Adrenal gland (tissue), 12 donors: ENCODE data around the gene PEAR1. TPM values are rescaled to one million over a fixed set of nuclear protein-coding genes. Genes with fewer than 3 reads are reported as not detected.
"Not testable (repeated sequence)": the region's sequence is repeated elsewhere in the genome, so short reads cannot be mapped to it uniquely, and the experiment has no call there.

ENCODE experiments used
- DNase-seq, 7 donors: peaks; one replicate each; pipeline ENCODE4 v3.0.0-alpha.2; 2019 to 2020
- H3K27ac ChIP-seq, 5 donors: fragments of 200-600 bp; sonication (generic) in 4 of 5; 1 replicate in 3 of 5; 2 replicates in 2 of 5; pipeline versions ENCODE4 v1.5.1 to v1.8.0; 2016 to 2020; ENCODE audit warnings: mild to moderate bottlenecking in 1 of 5
- H3K27me3 ChIP-seq: fragments of 200-600 bp; 2 replicates; pipeline ENCODE4 v1.8.0; 2021
- H3K36me3 ChIP-seq, 2 donors: fragments of 200-600 bp; replicated peaks in 1 of 2; 1 replicate in 1 of 2; 2 replicates in 1 of 2; pipeline versions ENCODE4 v1.5.1 to v1.8.0; 2018 to 2022
- H3K4me1 ChIP-seq, 2 donors: fragments of 200-600 bp; replicated peaks in 1 of 2; 1 replicate in 1 of 2; 2 replicates in 1 of 2; pipeline versions ENCODE4 v1.5.1 to v1.8.0; 2018 to 2021
- H3K4me3 ChIP-seq, 4 donors: fragments of 200-600 bp; sonication (generic) in 3 of 4; one replicate each; pipeline ENCODE4 v1.5.1; 2016 to 2018
- H3K9me3 ChIP-seq, 3 donors: fragments of 200-600 bp; sonication (generic) in 1 of 3; replicated peaks in 1 of 3; 1 replicate in 2 of 3; 2 replicates in 1 of 3; pipeline versions ENCODE4 v1.5.1 to v1.8.0; 2016 to 2021
- POLR2A ChIP-seq, 2 donors: fragments of 450-650 bp; IDR thresholded peaks; one replicate each; pipeline ENCODE4 v1.6.1; 2017; ENCODE audit warnings: antibody characterized with exemption in 2 of 2, mild to moderate bottlenecking in 2 of 2, moderate library complexity in 1 of 2
- WGBS, 4 donors: extraction: QIAGEN DNeasy Blood & Tissue Kit in 2 of 4; methylation state at CpG; one replicate each; pipeline versions ENCODE4 v1.1.5 to v1.1.7; 2013 to 2017; 5-methylcytosine and 5-hydroxymethylcytosine counted together
- intact Hi-C, 2 donors: fragments of 100-400 bp; cut with DNase I; formaldehyde crosslinking; loops; one replicate each; pipeline versions ENCODE4 v1.14.1 to v1.15.0; 2022 to 2023
- polyA plus RNA-seq, 3 donors: library from polyadenylated mRNA; stranded (reverse); fragments of 200-250 nt in 2 of 3; fragments of 350-450 nt in 1 of 3; fragmentation: Illumina TruSeq in 1 of 3; extraction: RNeasy Lipid Tissue Mini Kit (QIAGEN cat#74804) in 1 of 3; gene quantifications; one replicate each; pipeline ENCODE4 v1.2.3, GENCODE V29; 2013 to 2014
- total RNA-seq, 9 donors: library from RNA; depleted of rRNA in 4 of 9; stranded (reverse); fragments of >200 nt in 4 of 9; fragments of 120-200 nt in 1 of 9; fragmentation: NEBNext Ultra II Directional in 1 of 9; extraction: Animal tissue kit (Norgen Biotek cat#: 25700) in 1 of 9; gene quantifications; one replicate each; pipeline versions ENCODE4 v1.1.0 to v1.2.4, GENCODE V29; 2013 to 2023
- TF ChIP-seq, protein P1 (sequence below), 6 experiments: fragments of 450-650 bp in 4 of 6; fragments of 200-600 bp in 2 of 6; sonication (generic) in 1 of 6; IDR thresholded peaks; 1 replicate in 5 of 6; 2 replicates in 1 of 6; pipeline versions ENCODE4 v1.5.1 to v1.8.0; 2016 to 2021; ENCODE audit warnings: antibody characterized with exemption in 6 of 6, mild to moderate bottlenecking in 2 of 6, moderate library complexity in 1 of 6
- donor health status: healthy with polysubstance abuse.
- donor health status: Bipolar disorder and iron deficiency.
- donor health status: DM: yes; HTN: yes; CAD: no.
- donor health status: DM: no; HTN: no; CAD: no.
- donor health status: DM: no; HTN: no; CAD: no.
- donor health status: DM: yes; HTN: yes; CAD: no.

Gene PEAR1
- total and polyA plus RNA-seq, 12 donors, result 4.2 to 31.1 (median 10.4) TPM

DNA sequence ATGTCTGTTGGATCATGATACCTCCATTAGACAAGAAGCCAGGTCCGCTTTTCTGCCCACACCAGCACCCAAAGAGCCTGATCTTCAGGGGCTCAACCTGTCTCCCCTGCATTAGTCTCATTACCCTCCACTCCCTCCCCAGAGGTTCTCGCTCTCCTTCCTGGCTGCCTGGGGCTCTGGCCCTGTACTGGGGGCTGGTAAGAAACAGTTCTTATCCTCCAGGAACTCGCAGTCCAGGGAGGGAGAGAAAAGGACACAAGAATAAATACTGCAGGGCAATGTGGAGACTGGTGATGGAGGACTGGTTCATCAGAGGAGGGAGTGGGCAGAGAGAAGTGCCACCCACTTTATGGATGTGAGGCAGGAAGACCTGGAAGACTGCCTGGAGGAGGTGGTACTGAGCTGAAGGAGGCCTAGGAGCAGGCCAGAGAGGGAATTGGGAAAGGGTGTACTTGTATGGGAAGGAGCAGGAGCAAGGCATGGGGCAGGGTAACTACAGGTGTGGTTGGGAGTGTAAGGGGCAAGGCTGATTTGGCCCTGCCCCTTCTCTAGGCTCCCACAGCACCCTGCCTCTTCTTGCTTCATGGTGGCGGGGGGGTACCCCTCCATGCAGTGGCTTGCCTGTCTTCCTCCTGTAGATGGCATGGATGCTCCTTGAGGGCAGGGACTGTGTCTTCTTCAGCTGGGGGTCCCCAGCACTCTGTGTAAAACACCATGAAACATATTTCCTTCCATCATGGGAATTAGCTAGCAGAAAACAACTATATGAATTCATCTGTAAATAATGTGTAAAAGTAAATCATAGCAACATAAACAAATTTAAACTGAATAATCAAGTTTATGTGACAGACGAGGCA, 31.9 kb downstream of the PEAR1 start:
- Histone ChIP-seq H3K4me1 (peaks cover 0 to 12% of the 10 kb centered on the region in 2 donors), H3K36me3 (no peaks in the 10 kb centered on the region), H3K4me3 (no peak overlapping the region), H3K27me3 (peaks cover 45% of the 10 kb centered on the region), H3K27ac (no peak overlapping the region), H3K9me3 (no peaks in the 10 kb centered on the region)
- TF ChIP-seq, protein P1, sequence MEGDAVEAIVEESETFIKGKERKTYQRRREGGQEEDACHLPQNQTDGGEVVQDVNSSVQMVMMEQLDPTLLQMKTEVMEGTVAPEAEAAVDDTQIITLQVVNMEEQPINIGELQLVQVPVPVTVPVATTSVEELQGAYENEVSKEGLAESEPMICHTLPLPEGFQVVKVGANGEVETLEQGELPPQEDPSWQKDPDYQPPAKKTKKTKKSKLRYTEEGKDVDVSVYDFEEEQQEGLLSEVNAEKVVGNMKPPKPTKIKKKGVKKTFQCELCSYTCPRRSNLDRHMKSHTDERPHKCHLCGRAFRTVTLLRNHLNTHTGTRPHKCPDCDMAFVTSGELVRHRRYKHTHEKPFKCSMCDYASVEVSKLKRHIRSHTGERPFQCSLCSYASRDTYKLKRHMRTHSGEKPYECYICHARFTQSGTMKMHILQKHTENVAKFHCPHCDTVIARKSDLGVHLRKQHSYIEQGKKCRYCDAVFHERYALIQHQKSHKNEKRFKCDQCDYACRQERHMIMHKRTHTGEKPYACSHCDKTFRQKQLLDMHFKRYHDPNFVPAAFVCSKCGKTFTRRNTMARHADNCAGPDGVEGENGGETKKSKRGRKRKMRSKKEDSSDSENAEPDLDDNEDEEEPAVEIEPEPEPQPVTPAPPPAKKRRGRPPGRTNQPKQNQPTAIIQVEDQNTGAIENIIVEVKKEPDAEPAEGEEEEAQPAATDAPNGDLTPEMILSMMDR (IDR thresholded peaks at IDR 0.05), result no peak
- no peak for TF ChIP-seq POLR2A (IDR thresholded peaks at IDR 0.05)
- 71 to 89% (median 81%) methylated on average over 5 of the region's 5 CpGs for WGBS, 4 donors
- intact Hi-C loops, result loop anchor here in 1 of 2 donors (10.0 kb wide), 1 partner anchor 149 kb away; no protein-coding TSS in a partner anchor
- no peak for DNase-seq

DNA sequence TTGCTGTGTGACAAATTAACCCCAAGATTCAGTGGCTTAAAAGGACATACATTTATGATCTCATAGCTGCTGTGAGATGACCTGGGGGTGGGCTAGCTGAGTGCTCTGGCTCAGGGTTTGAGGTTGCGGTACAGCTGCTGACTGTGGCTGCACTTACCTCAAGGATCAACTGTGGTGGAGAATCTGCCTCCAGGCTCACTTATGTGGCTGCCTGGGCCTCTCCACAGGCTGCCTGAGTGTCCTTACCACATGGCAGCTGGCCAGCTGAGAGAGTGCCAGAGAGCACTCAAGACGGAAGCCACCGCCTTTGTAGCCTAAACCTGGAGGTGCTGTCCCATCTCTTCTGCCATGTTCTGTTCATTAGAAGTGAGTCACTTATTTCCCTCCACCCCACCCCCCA, 32.7 kb downstream of the PEAR1 start:
- no peak for TF ChIP-seq POLR2A (IDR thresholded peaks at IDR 0.05)
- TF ChIP-seq, protein P1 (IDR thresholded peaks at IDR 0.05), result no peak
- intact Hi-C loops, result loop anchor here in 1 of 2 donors (10.0 kb wide), 1 partner anchor 149 kb away; no protein-coding TSS in a partner anchor
- Histone ChIP-seq H3K4me3 (no peak overlapping the region), H3K36me3 (no peaks in the 10 kb centered on the region), H3K9me3 (no peaks in the 10 kb centered on the region), H3K27me3 (peaks cover 37% of the 10 kb centered on the region), H3K27ac (no peak overlapping the region), H3K4me1 (peaks cover 0 to 12% of the 10 kb centered on the region in 2 donors)
- peak; percentile 46 to 87 (median 72) for DNase-seq
- 28 to 32% (median 31%) methylated on average over 3 of the region's 3 CpGs; no CpG with 5 or more reads in 1 of the 4 donors for WGBS, 4 donors

DNA sequence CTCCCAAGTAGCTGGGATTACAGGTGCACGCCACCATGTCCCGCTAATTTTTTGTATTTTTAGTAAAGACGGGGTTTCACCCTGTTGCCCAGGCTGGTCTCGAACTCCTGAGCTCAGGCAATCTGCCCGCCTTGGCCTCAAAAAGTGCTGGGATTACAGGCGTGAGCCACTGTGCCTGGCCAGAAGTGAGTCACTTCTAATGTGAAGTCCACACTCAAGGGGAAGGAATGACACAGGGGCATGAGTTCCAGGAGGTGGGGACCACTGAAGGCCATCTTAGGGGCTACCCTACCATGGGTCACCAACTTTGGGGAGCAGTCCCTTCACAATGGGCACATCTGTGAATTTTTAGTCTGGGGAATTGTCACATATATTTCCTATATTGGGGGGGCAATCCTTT, 33.2 kb downstream of the PEAR1 start:
- WGBS, 4 donors, result 75 to 87% (median 83%) methylated on average over 5 to 6 of the region's 6 CpGs
- intact Hi-C loops, result loop anchor here in 1 of 2 donors (10.0 kb wide), 1 partner anchor 148 kb away; no protein-coding TSS in a partner anchor

DNA sequence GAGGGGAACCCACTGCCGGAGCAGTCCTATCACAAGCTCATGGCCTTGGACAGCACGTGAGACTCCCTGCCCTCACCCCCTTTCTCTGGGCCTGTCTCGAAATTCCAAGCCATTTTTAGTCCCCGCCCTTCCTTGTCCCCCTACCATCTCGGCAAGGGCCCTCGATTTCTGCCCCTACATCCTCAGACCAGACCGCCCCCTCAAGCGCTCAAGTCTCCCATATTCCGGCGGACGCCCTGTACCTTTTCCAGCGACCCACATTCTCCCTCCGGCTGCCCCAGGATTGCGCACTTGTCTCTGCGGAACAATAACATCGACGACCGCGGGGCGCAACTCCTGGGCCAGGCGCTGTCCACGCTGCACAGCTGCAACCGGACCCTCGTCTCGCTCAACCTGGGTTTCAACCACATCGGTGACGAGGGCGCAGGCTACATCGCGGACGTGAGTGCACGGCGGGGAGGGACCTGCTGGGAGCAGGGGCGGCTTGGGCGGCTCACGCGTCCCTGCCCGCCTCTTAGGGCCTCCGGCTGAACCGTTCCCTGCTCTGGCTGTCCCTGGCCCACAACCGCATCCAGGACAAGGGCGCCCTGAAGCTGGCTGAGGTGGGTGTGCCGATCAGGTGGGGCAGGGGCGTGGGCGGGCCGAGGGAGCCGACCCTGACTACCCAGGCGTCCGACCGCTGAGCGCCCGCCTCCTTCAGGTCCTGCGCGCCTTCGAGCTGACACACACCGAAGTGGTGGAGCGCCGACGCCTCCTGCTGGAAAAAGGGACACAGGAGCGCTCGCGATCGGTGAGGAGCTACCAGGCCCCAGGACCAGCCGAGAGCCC, 33.9 kb downstream of the PEAR1 start:
- peaks cover 34% of the 10 kb centered on the region for H3K27me3 ChIP-seq
- TF ChIP-seq, protein P1 (IDR thresholded peaks at IDR 0.05), result peak; percentile 22 to 71 (median 56)
- no peak for TF ChIP-seq POLR2A (IDR thresholded peaks at IDR 0.05)
- H3K4me3 ChIP-seq, result peak overlapping the region in 1 of 4 donors; percentile 28
- DNase-seq, result peak; percentile 59 to 87 (median 72)
- WGBS, 4 donors, result 6 to 23% (median 12%) methylated on average over 22 to 64 of the region's 64 CpGs
- no peaks in the 10 kb centered on the region for H3K9me3 ChIP-seq
- H3K27ac ChIP-seq, result no peak overlapping the region
- intact Hi-C loops, result loop anchor here in 1 of 2 donors (10.0 kb wide), 1 partner anchor 147 kb away; no protein-coding TSS in a partner anchor
- H3K4me1 ChIP-seq, result peaks cover 0 to 12% of the 10 kb centered on the region in 2 donors
- no peaks in the 10 kb centered on the region for H3K36me3 ChIP-seq

More for the DNA sequence above, 33.2 kb downstream of the PEAR1 start:
- not testable (repeated sequence) for H3K4me3 ChIP-seq, H3K27ac ChIP-seq, H3K36me3 ChIP-seq, DNase-seq, H3K9me3 ChIP-seq
- peaks cover 0 to 12% of the 10 kb centered on the region in 2 donors for H3K4me1 ChIP-seq
- peaks cover 36% of the 10 kb centered on the region for H3K27me3 ChIP-seq
